Type B pancreatic cell (in vitro differentiated cells): ENCODE results near the gene ISLR2. TPM values are rescaled to one million over a fixed set of nuclear protein-coding genes. Genes with fewer than 3 reads are reported as not detected.
A peak's percentile ranks its signal among the peaks of the same experiment; 100 is the strongest.

Experiments
- DNase-seq: peaks from one replicate; pipeline ENCODE4 v3.0.0; 2021; ENCODE audit warnings: mixed read lengths; ENCODE audit not compliant: unreplicated experiment; ENCODE audit errors: extremely low spot score
- H3K27ac Mint-ChIP-seq: 2 replicates; pipeline ENCODE4 v1.8.0; 2021; ENCODE audit warnings: mild to moderate bottlenecking, mixed read lengths
- H3K27me3 Mint-ChIP-seq: 2 replicates; pipeline ENCODE4 v1.8.0; 2021; ENCODE audit warnings: mixed read lengths
- H3K36me3 Mint-ChIP-seq: 2 replicates; pipeline ENCODE4 v1.8.0; 2021; ENCODE audit warnings: mixed read lengths
- H3K4me1 Mint-ChIP-seq: one replicate; pipeline ENCODE4 v1.8.0; 2021; ENCODE audit warnings: mixed read lengths; ENCODE audit not compliant: unreplicated experiment
- H3K4me3 Mint-ChIP-seq: 2 replicates; pipeline ENCODE4 v1.8.0; 2021; ENCODE audit warnings: mild to moderate bottlenecking, mixed read lengths
- H3K9me3 Mint-ChIP-seq: 2 replicates; pipeline ENCODE4 v1.8.0; 2021; ENCODE audit warnings: mixed read lengths
- CTCF ChIP-seq: fragments of 200-600 bp; sonication (generic); conservative IDR thresholded peaks from 2 replicates; pipeline ENCODE4 v1.5.0; 2021; ENCODE audit warnings: antibody characterized with exemption, mild to moderate bottlenecking
- total RNA-seq: library from RNA; stranded (reverse); gene quantifications from 2 replicates; pipeline ENCODE4 v1.2.1, GENCODE V29; 2021; ENCODE audit warnings: low replicate concordance

Gene ISLR2
- total RNA-seq, 1 donor from 2014 or later, result 16.9 TPM

GRCh38 chr15:74176262-74177214 lies 46.2 kb downstream of the ISLR2 start:
- peaks cover 19% of the 10 kb centered on the region for H3K27me3 Mint-ChIP-seq
- peak overlapping the region; percentile 62 for H3K27ac Mint-ChIP-seq
- DNase-seq, result no peak
- H3K36me3 Mint-ChIP-seq, result peaks cover 6% of the 10 kb centered on the region
- TF ChIP-seq CTCF, result no peak
- peak overlapping the region; percentile 71 for H3K4me3 Mint-ChIP-seq
- no peaks in the 10 kb centered on the region for H3K9me3 Mint-ChIP-seq
- peaks cover 56% of the 10 kb centered on the region for H3K4me1 Mint-ChIP-seq

GRCh38 chr15:74178326-74179100 lies 48.1 kb downstream of the ISLR2 start:
- no peaks in the 10 kb centered on the region for H3K9me3 Mint-ChIP-seq
- no peak overlapping the region for H3K27ac Mint-ChIP-seq
- peaks cover 41% of the 10 kb centered on the region for H3K4me1 Mint-ChIP-seq
- DNase-seq, result no peak
- no peak for TF ChIP-seq CTCF
- peaks cover 10% of the 10 kb centered on the region for H3K36me3 Mint-ChIP-seq
- no peak overlapping the region for H3K4me3 Mint-ChIP-seq
- peaks cover 14% of the 10 kb centered on the region for H3K27me3 Mint-ChIP-seq

- Mint-ChIP-seq H3K4me3 (no peak overlapping the region), H3K9me3 (no peaks in the 10 kb centered on the region), H3K27ac (no peak overlapping the region), H3K4me1 (peaks cover 40% of the 10 kb centered on the region), H3K27me3 (peaks cover 14% of the 10 kb centered on the region), H3K36me3 (peaks cover 10% of the 10 kb centered on the region)
- TF ChIP-seq CTCF, result no peak
- no peak for DNase-seq
These were observed 48.9 kb downstream of the ISLR2 start for GRCh38 chr15:74179101-74179841.

GRCh38 chr15:74179983-74180880 lies 49.8 kb downstream of the ISLR2 start:
- Mint-ChIP-seq H3K27ac (no peak overlapping the region), H3K4me3 (no peak overlapping the region), H3K4me1 (peaks cover 37% of the 10 kb centered on the region), H3K9me3 (no peaks in the 10 kb centered on the region), H3K27me3 (peaks cover 14% of the 10 kb centered on the region), H3K36me3 (peaks cover 10% of the 10 kb centered on the region)
- DNase-seq, result no peak
- no peak for TF ChIP-seq CTCF
